ENCODE results near the gene STEAP1B.

Gene STEAP1B

DNA sequence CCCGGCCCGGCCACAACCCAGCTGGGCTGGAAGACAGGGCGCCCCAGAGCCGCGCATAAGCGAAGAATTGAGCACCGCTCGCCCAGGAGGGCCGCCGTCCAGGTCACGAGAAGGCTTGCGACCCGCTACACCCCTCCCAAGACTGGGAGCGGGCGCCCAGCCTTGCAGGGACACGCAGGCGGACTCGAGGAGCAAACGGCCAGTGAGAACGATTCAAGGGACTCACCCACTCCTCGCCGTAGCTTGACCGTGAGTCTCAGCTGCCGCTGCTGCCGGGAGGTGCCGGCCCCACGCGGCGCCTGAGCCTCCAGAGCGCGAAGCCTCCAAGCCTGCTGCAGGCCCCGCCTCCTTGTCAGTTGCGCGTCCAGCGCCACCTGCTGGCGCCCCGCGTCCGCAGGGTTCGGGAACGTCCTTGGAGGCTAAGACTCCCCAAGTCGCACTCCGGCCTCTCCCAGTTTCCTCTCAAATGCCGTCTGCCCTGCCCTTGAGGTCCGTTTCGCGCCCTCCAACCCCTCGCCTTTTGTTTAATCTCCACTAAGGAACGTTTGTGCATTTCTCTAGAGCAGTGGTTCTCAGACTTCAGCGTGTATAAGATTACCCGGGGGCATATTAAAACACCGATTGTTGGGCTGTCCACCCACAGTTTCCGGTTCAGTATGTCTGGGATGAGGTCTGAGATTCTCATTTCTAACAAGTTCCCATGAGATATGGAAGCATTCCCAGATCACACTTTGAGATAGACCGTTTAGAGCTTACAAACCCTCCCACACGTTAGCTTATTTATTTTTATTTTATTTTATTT is at the start of gene STEAP1B:
Gene STEAP1B, minus strand, starts transcription at position 301 of the 802 bp plus-strand sequence. CDS start 5,333 bp downstream, outside the sequence.
- TF ChIP-seq MAX (IDR thresholded peaks at IDR 0.05), result peak; percentile 95
- TF ChIP-seq RAD21 (IDR thresholded peaks at IDR 0.05; ENCODE audit: low read depth), result peak; percentile 49; the same call in 1 of the 2 replicates

GRCh38 chr7:22549051-22549450 is 49.1 kb upstream of the STEAP1B start:
- no peak for TF ChIP-seq TCF12 (IDR thresholded peaks at IDR 0.05; ENCODE audit: low read depth)
- TF ChIP-seq RAD21 (IDR thresholded peaks at IDR 0.05; ENCODE audit: low read depth), result no peak
- TF ChIP-seq, protein P1, sequence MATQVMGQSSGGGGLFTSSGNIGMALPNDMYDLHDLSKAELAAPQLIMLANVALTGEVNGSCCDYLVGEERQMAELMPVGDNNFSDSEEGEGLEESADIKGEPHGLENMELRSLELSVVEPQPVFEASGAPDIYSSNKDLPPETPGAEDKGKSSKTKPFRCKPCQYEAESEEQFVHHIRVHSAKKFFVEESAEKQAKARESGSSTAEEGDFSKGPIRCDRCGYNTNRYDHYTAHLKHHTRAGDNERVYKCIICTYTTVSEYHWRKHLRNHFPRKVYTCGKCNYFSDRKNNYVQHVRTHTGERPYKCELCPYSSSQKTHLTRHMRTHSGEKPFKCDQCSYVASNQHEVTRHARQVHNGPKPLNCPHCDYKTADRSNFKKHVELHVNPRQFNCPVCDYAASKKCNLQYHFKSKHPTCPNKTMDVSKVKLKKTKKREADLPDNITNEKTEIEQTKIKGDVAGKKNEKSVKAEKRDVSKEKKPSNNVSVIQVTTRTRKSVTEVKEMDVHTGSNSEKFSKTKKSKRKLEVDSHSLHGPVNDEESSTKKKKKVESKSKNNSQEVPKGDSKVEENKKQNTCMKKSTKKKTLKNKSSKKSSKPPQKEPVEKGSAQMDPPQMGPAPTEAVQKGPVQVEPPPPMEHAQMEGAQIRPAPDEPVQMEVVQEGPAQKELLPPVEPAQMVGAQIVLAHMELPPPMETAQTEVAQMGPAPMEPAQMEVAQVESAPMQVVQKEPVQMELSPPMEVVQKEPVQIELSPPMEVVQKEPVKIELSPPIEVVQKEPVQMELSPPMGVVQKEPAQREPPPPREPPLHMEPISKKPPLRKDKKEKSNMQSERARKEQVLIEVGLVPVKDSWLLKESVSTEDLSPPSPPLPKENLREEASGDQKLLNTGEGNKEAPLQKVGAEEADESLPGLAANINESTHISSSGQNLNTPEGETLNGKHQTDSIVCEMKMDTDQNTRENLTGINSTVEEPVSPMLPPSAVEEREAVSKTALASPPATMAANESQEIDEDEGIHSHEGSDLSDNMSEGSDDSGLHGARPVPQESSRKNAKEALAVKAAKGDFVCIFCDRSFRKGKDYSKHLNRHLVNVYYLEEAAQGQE (IDR thresholded peaks at IDR 0.05; ENCODE audit: low read depth), result no peak
- no peak for TF ChIP-seq EGR1 (IDR thresholded peaks at IDR 0.05)
- no peak for TF ChIP-seq YY1 (IDR thresholded peaks at IDR 0.05; ENCODE audit: low read depth)
- TF ChIP-seq MAX (IDR thresholded peaks at IDR 0.05), result no peak
- no peak for TF ChIP-seq FOXM1 (IDR thresholded peaks at IDR 0.05; ENCODE audit: borderline replicate concordance, low read depth)
- no peak for TF ChIP-seq TAF1 (IDR thresholded peaks at IDR 0.05; ENCODE audit: low read depth)
- no peak for TF ChIP-seq CEBPB (IDR thresholded peaks at IDR 0.05)
- TF ChIP-seq CREB1 (IDR thresholded peaks at IDR 0.05; ENCODE audit: low read depth), result no peak
- no peak for TF ChIP-seq ZBTB7A (IDR thresholded peaks at IDR 0.05; ENCODE audit: low read depth)

GRCh38 chr7:22548313-22548712 is 48.3 kb upstream of the STEAP1B start:
- TF ChIP-seq YY1 (IDR thresholded peaks at IDR 0.05; ENCODE audit: low read depth), result no peak
- no peak for TF ChIP-seq NFIC (IDR thresholded peaks at IDR 0.05)
- no peak for TF ChIP-seq EGR1 (IDR thresholded peaks at IDR 0.05)
- TF ChIP-seq TCF12 (IDR thresholded peaks at IDR 0.05; ENCODE audit: low read depth), result no peak
- TF ChIP-seq, protein P1 (IDR thresholded peaks at IDR 0.05; ENCODE audit: low read depth), result no peak
- TF ChIP-seq MAX (IDR thresholded peaks at IDR 0.05), result no peak

GRCh38 chr7:22546769-22547168 is 46.8 kb upstream of the STEAP1B start:
- TF ChIP-seq CREB1 (IDR thresholded peaks at IDR 0.05; ENCODE audit: low read depth), result no peak

DNA sequence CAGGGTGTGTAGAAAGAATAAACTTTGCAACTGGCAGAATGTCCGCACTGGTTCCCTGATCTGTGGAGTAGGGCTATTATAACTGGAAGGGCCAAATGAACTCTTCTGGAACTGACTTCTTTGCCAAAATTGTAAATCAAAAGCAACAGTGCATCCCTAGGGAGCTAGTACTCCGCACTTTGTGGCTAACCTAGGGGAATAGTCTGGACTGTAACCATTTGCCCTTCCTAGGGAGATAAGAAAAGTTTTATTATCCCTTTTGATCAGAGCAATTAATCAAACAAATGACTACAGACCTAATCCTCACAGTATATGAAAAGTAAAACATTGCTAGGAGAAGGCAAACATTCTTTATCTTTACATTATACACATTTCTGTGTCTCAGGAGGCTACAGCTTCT is 45.5 kb upstream of the STEAP1B start:
- TF ChIP-seq EP300 (IDR thresholded peaks at IDR 0.05; ENCODE audit: borderline replicate concordance) (no peak), ZBTB7A (IDR thresholded peaks at IDR 0.05; ENCODE audit: low read depth) (no peak), YY1 (IDR thresholded peaks at IDR 0.05; ENCODE audit: low read depth) (no peak), MAX (IDR thresholded peaks at IDR 0.05) (no peak), FOXM1 (IDR thresholded peaks at IDR 0.05; ENCODE audit: borderline replicate concordance, low read depth) (no peak), USF1 (IDR thresholded peaks at IDR 0.05) (no peak), TCF12 (IDR thresholded peaks at IDR 0.05; ENCODE audit: low read depth) (no peak), TAF1 (IDR thresholded peaks at IDR 0.05; ENCODE audit: low read depth) (no peak), CEBPB (IDR thresholded peaks at IDR 0.05) (no peak), NFIC (IDR thresholded peaks at IDR 0.05) (no peak), CREB1 (IDR thresholded peaks at IDR 0.05; ENCODE audit: low read depth) (no peak), RAD21 (IDR thresholded peaks at IDR 0.05; ENCODE audit: low read depth) (no peak), EGR1 (IDR thresholded peaks at IDR 0.05) (no peak), TEAD4 (IDR thresholded peaks at IDR 0.05) (no peak)
- TF ChIP-seq, protein P1 (IDR thresholded peaks at IDR 0.05; ENCODE audit: low read depth), result no peak

All from Ishikawa (cell line).